GM19035 (cell line): ENCODE results near the gene RPS18.

Experiments
- ATAC-seq: cut with Tn5 transposase; IDR thresholded peaks from one replicate; pipeline ENCODE4 v1.9.1; 2021; ENCODE audit not compliant: unreplicated experiment

Gene RPS18

GRCh38 chr6:33314515-33314942 is 42.7 kb downstream of the RPS18 start:
- no peak for ATAC-seq

DNA sequence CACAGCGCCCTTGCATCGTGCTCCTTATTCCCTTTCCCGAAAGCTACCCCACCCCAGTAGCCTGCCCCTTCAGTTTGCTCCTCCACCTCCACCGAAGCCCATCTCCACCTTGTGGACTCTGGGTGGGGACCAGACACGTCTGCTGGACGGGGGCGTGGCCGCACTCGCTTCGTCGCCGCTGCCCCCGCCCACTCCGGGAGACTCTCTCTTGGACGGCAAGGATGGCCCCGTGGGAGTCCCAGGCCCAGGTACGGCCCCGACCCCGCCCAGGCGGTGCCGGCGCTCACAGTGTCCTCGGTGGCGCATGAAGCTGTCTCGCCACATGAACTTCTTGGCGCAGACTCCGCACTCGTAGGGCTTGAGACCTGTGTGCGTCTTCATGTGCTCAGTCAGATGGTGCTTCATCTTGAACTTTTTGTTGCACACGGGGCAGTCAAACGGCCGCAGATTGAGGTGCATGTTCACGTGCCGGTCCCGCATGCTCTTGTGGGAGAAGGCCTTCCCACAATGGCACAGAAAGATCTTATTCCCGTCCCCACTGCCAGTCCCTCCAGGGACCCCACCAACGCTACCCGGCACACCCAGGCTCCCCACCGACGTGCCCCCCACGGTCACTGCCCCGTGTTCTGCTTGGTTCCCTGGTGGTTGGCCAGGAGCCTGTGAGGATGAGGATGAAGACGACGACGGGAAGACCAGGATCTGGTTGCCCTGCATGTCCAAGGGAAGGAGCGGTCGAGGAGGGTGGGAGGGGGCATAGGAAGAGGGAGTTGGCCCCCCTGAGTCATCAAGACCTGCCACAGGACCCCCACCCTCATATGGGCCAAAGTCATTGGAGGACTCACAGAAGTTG is 43.3 kb downstream of the RPS18 start:
- ATAC-seq: no peak

GRCh38 chr6:33315793-33316602 is 44.1 kb downstream of the RPS18 start:
- no peak for ATAC-seq

DNA sequence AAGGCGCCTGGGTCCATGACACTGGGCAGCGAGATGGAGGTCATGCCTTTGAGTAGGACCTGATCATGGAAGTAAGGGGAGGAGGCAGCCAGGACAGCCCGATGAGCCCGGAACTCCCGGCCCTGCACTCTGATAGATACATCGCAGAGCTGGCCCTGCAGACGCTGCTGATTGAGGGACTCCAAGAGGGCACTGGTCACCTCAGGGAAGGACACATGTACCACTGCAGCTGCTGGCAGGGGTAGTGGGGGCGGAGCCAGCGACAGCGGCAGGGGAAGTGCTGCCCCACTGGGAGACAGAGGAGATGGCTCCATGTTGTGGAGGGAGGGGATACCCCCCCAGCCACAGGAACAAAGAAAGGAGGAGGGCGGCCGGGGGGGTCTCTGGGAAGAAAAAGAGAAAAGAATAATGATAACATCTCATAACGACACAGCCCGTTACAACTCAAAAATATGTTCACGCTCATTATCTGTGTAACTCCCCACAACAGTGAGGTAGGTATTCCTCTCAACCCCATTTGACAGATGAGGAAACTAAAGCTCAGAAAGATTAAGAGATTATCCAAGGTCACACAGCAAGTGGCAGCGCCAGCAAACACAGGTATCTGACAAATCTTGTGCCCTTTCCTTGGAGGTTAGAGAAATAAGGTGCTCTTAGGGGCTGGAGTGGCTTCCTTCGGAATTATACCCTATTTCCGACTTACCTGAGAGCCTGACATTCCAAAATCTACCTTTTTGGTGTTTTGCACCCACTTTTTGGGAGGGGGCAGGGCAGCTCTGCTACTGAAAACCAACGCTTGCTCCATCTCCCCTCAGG is 44.9 kb downstream of the RPS18 start:
- no peak for ATAC-seq

GRCh38 chr6:33317419-33317668 is 45.5 kb downstream of the RPS18 start:
- ATAC-seq: no peak

DNA sequence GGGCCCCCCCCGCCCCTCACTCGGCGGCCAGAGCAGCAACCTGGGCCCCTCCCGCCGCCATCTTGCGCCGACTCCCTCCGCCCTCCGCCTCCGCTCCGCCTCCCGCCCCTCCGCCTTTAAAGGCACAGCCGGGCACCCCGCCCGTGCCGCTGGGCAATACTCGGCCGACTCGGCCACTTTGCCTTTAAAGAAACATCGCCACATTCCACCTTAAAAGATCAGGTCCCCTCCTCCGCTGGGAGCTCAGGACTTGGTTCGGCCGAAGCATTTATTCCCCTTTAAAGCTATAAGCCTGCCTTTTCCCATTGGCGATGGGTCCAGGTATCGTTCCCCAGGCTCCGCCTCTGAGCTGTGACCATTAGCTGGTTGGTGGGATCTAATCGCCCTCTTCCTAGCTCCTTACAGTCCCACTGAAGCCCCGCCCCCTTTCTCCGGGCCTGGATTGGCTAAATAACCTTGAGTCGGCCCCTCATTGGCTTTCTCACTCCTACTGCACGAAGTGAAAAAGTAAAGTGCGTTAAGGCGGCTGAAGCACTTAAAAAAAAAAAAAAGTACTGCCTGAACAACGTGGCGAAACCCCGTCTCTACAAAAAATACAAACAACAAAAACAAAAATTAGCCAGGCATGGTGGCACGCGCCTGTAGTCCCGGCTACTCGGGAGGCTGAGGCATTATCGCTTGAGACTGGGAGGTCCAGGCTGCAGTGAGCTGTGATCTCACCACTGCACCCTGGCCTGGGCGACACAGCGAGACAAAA is 46.0 kb downstream of the RPS18 start, which contains the start of gene ZBTB22:
Gene ZBTB22 (minus strand): TSS at position 76 of the 757 bp plus-strand sequence. CDS start 828 bp downstream, outside the sequence.
- ATAC-seq: peak; percentile 50

GRCh38 chr6:33318426-33319073 is 46.7 kb downstream of the RPS18 start:
- ATAC-seq: no peak

DNA sequence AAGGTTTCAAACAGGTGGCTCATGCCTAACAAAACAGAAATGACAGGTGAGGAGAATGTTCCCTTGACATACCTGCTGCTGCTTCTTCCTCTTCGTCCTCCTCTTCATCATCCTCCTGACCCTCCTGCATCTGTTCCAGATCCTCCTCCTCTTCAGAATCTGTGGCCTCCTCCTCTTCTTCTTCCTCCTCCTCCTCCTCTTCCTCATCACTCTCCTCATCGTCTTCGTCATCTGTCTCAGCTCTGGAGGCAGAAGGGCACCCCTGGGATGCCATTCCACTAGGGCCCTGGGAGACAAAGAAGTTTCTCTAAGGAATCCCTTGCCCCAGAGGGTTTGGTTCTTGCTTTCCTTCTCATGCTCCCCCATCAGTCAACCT is 48.1 kb downstream of the RPS18 start:
- ATAC-seq: no peak

DNA sequence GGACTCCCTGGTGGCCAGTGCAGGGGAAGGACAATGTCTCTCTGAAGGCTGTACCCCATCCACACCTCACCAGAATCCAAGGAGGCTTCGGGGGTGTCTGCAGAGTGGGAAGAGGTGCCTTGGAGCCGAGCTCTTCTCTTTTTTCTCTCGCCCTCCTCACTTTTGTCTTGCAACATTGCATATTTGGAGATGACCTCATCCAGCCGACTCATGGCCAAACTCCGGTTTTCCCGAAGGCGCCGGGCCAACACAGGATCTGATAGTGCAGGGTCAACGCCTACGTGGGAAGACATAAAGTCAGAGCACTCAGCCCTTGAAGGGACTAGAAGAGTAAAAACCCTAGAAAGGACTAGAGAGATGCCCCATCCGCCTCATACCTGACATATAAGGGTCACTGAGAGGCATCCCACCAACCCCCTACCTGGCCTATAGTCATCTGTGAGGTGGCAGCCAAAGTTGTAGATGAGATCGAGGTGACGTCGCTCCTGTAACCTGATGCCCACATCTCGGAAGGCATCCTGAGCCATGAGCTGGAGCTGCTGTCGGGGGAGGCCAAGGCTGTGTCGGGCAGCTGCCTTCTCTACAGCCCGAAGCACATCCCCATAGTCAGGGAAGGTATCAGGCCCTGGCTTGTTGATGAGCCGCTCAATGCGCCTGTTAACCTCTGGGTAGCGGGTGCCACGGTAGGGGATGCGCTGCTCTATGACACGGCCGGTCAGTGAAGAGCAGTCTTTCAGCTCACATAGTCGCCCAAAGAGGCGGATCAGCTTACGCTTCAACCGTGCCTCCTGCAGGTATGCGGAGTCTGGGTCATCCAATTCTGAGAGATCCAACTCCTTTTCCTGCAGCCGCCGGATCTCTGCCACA is 48.7 kb downstream of the RPS18 start:
- ATAC-seq: no peak

DNA sequence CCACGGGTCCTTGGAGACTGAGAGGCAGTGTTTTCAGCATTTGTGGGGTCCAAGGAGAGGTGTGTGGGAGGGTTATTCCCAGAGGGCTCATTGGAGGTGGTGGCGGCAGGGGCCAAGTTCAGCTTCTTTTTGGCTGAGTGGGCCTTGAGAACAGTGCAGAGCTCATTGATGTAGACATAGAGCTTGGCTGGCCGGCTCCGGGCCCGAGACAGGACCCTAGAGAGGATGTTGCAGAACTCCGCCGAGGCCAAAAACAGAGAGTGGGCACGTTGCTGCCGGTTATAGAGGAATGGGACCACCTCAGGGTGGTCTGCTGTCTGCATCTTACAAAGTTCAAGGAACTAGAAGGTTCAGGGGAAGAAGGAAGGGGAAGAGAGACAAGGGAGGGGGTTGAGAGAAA is 49.4 kb downstream of the RPS18 start:
- ATAC-seq: no peak

DNA sequence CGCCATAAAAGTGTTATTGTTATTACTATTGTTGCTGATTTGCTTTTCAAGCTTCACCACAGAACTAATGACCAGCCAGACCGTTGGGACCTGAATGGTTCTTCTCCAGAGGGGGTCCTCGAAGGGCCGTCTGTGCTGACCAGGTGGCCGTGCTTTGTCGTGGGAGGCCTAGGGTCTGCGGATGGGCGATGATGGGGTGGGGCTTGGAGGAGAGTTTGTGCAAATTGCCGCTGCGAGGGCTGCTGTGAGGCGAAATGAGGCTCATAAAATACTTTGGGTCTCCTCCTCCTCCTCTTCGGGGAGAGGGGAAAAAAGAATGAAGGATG is 51.7 kb downstream of the RPS18 start:
- ATAC-seq: peak; percentile 10

- ATAC-seq: no peak
Measured at GRCh38 chr6:33324125-33324524, 52.2 kb downstream of the RPS18 start.
